ENCODE results near the gene WDFY1.

GRCh38 chr2:223894968-223895367 is 50.2 kb downstream of the WDFY1 start:
- TF ChIP-seq CTCF (IDR thresholded peaks at IDR 0.05) (no peak), POLR2A (IDR thresholded peaks at IDR 0.05) (no peak)

Data from heart left ventricle (tissue), 13 donors.